Dedifferentiated amniotic fluid mesenchymal stem cell (primary cell): ENCODE data around the gene GLIPR1L1.
"Not testable (repeated sequence)": the region's sequence is repeated elsewhere in the genome, so short reads cannot be mapped to it uniquely, and the experiment has no call there.

Experiments used
- DNase-seq: peaks from one replicate; pipeline ENCODE4 v3.0.0-alpha.2; 2016; ENCODE audit errors: extremely low spot score

GLIPR1L1 gene

DNA sequence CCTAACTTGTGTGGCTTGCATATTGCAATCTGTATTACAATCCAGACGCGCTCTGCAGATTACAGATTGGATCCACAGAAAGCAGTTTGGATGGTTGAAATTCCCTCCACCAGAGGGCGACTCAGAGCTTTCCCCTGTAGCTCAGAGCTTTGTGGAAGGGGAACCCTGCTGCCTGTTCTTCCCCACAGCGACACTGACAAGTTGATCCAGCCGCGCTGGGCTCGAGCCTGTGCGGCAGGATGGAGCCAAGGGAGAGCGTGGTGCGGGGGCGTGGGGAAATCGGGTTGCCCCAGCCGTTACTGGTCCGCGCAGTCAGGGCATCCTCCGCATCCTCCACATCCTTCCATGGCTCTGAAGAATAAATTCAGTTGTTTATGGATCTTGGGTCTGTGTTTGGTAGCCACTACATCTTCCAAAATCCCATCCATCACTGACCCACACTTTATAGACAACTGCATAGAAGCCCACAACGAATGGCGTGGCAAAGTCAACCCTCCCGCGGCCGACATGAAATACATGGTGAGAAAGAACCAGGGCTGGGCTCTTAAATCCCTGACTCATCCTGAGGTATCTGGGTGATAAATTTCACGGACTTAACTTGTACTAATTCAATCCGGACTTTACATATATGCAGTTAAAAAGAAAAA, at the start of gene GLIPR1L1:
TSS of gene GLIPR1L1 (plus strand) at position 287 of the 647 bp plus-strand sequence. CDS start at position 346, 59 bp downstream.
- peak; percentile 95 for DNase-seq

DNA sequence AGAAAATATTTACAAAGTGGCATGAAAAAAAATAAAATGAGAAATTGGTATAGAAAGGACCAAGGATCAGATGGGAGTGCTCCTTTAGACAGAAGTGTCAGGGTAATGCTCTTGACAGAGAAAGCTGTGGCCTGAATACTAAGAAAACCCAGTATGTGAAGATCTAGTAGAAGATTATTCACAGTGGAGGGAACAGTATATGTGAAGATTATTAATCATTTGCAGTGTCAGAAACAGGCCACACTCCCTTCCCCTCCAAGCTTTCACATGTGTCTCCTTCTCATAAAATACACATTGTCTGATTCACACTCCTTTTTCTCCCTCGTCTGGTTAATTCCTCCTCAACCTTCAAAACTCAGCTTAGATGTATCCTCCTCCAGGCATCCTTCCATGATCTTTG, 45.6 kb upstream of the GLIPR1L1 start:
- DNase-seq = no peak

DNA sequence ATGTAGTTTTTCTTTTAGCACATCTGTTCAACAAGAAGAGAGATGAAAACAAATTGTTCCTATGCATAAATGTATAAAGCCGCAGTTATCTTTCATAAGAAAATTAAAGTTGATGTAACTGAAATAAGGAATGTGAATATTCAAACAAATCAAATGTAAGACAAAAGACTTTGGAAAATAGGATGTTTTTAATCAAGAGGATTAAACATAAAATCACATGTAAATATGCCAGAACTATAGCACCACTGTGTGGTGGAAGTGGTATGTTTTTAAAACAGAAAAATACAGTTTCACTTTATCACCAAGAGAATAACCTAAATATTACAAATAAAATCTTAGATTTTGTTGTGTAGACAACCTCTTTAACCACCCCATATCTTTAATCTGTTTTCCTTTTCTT, 44.7 kb upstream of the GLIPR1L1 start:
- peak; percentile 26 for DNase-seq

GRCh38 chr12:75291014-75291413, 43.5 kb upstream of the GLIPR1L1 start:
- no peak for DNase-seq

GRCh38 chr12:75294336-75294735, 40.1 kb upstream of the GLIPR1L1 start:
- no peak for DNase-seq

DNA sequence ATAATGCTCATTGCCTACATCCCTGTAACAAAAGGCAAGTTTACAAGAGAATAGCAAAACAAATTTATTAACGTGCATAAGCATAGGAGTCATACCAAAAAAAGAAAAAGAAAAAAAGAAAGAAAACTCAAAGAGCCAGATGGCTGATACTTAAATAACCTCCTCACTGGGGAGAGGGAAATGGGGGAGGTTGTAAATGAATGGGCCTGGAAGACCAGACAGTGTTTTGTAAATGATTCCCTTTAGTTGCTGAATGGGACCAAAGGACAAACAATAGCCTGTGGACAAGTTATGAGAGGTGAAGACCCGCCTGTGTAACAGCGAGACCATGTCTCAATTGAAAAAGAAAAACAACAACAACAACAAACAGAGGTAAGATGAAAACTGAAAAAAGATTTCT, 39.7 kb upstream of the GLIPR1L1 start:
- DNase-seq = no peak

GRCh38 chr12:75302225-75302624, 32.2 kb upstream of the GLIPR1L1 start:
- DNase-seq = no peak

GRCh38 chr12:75302781-75303180, 31.7 kb upstream of the GLIPR1L1 start:
- no peak for DNase-seq

- no peak for DNase-seq
These were observed 28.8 kb upstream of the GLIPR1L1 start for GRCh38 chr12:75305412-75306332.

- DNase-seq = no peak
These were observed 26.2 kb upstream of the GLIPR1L1 start for GRCh38 chr12:75308279-75308678.

DNA sequence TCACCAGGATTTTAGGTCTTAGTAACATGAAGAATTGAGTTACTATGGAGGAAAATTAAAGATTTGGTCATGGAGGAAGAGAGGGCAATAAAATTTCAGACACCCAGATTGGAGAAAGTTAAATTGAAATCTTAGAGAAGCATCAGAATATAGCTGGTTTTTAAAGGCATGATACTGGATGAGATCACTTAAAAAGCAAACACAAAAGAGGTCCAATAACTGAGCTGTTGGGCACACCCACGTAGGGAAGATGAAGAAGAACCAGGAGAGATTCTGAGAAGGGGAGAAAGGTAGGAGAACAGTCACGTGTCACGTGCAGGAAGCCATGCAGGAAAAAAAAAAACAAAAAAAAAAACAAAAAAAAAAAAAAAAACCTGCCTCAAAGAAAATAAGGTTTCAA, 23.1 kb upstream of the GLIPR1L1 start:
- DNase-seq = no peak

DNA sequence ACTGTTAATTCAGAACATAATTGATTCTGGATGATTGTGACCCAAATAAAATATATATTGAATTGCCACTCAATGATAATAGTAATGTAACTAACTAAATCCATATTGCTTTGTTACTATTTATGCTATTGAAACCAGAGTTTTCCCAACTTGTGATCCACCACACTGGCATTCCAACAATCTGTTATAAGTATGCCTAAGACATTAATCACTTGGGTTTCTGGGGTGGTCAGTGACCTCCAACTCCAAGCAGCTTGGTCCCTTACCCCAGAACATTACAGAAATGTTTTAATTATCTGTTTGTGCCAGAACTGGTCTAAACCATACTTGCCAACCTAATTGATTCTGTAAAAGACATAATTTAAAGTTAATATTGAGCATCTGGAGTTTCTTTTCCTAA, 19.0 kb upstream of the GLIPR1L1 start:
- peak; percentile 48 for DNase-seq

- DNase-seq = no peak
These were observed 16.7 kb upstream of the GLIPR1L1 start for GRCh38 chr12:75317784-75318183.

DNA sequence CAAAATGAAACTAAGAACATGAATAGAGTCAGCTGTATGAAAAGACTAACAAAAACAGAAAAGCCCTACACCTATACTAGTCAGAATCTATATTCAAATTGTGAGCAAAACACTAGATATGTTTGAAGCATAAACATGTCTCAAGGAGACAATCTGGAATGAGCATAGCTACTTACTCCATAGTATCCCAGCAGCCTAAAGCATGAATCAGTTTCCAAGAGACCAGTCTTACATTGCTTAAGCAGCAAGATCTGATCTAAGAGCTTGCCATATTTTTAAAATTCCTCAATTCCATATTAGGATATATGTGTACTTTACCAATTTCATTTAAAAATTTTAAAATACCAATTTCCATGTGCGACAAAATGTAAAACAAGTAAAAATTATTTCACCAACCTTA, 12.0 kb upstream of the GLIPR1L1 start:
- peak; percentile 73 for DNase-seq

DNA sequence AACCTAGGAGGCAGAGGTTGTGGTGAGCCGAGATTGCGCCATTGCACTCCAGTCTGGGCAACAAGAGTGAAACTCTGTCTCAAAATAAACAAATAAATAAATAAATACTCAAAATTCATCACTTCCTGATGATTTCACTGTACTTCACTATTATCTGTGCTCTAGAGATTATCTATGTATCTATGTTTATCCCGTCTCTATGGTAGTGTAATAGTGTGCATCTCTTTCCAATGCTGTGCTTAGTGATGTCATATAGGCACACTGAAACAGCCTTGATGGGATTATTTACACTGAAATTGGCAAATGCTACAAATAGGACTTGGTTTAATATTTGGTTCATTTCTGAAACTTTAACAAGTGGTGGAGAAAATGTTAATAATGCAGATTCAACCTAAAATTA, 10.8 kb upstream of the GLIPR1L1 start:
- no peak for DNase-seq

DNA sequence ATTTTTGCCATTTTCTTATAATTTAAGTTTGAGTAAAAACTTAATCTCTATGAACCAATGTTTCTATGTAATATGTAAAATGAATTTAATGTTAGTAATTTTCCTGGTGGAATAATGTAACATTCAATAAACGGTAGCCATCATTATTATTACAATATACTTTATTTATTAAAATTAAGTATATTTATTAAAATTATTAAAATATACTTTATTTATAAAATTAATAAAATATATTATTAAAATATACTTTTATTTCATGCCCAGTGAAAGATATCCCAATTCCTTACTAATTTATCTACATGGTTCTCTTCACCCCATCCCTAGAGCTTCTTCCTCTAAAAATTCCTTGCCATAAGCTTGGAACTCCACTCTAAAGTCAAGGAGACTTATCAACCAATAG, 6.8 kb upstream of the GLIPR1L1 start:
- no peak for DNase-seq

GRCh38 chr12:75329918-75330826, 4.3 kb upstream of the GLIPR1L1 start, which contains the start of gene CAPS2:
CAPS2 (minus strand) TSS chr12:75330324; CDS start chr12:75326498, 3,826 bp downstream.
- DNase-seq = peak; percentile 82

GRCh38 chr12:75337905-75338304, 3.4 kb downstream of the GLIPR1L1 start:
- DNase-seq = no peak

GRCh38 chr12:75341873-75342272, 7.4 kb downstream of the GLIPR1L1 start:
- no peak for DNase-seq

- no peak for DNase-seq
These were observed 11.1 kb downstream of the GLIPR1L1 start for GRCh38 chr12:75345531-75345930.

- DNase-seq = not testable (repeated sequence)
These were observed 11.7 kb downstream of the GLIPR1L1 start for GRCh38 chr12:75346215-75346614.

GRCh38 chr12:75349946-75350345, 15.5 kb downstream of the GLIPR1L1 start:
- DNase-seq = no peak
